OCI-M1 (cell line): Measurements from ENCODE around the gene DOCK7.

Experiments used
- DNase-seq: peaks from one replicate; lab custom pipeline; 2025; lab: John Stamatoyannopoulos, UW

DOCK7 gene

GRCh38 chr1:62439652-62440371 lies 248.4 kb downstream of the DOCK7 start:
- peak; percentile 19 for DNase-seq

DNA sequence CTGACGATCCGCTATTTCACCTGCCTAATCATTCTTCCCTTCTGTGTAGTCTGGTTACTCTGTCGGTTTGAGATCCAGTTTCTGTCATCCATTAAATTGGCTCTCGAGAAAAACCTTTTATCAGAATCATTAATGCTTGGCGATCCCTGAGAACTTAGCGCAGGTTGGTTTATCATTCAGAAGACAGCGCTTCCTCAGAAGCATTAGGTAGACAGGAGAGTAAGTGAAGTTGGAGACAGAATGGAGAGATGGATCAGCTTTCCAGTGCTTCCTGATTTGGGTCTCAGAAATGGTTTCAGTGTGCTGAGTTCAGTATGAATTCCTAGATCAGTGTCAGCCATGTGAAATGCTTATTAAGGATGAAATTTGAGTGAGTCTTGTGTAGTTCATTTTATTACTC lies 250.0 kb downstream of the DOCK7 start:
- DNase-seq: peak; percentile 46

DNA sequence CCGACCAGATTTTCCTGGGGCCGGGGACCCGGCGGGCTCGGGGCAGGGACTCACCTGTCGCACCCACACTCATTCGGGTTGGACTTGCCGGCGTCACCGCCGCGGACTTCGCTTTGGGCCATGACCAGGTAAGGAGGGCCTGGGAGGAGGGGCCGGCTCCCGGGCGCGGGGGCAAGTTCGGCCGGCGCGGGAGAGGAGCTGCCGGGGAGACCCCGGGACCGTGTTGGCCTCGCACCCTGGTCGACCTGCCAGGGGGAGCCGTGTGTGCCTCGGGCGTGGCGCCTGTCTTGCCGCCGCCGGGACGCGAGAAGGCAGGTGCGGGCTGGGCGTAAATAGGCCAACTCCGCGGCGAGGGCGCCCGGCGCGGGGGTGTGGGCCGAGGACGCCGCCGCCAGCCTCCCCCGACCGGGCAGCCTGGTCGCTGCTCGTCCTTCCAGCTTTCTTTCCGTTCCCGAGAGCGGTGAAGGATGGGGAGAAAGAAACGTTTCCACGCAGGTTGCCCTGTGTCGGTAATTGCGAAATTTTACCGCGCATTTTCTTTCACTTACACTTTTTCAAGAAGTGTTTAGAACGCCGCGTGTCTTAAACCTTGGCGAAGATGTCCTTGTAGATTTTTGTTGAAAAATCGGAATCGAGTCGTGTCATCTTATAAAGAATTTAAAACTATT lies 250.8 kb downstream of the DOCK7 start:
- peak; percentile 52 for DNase-seq

DNA sequence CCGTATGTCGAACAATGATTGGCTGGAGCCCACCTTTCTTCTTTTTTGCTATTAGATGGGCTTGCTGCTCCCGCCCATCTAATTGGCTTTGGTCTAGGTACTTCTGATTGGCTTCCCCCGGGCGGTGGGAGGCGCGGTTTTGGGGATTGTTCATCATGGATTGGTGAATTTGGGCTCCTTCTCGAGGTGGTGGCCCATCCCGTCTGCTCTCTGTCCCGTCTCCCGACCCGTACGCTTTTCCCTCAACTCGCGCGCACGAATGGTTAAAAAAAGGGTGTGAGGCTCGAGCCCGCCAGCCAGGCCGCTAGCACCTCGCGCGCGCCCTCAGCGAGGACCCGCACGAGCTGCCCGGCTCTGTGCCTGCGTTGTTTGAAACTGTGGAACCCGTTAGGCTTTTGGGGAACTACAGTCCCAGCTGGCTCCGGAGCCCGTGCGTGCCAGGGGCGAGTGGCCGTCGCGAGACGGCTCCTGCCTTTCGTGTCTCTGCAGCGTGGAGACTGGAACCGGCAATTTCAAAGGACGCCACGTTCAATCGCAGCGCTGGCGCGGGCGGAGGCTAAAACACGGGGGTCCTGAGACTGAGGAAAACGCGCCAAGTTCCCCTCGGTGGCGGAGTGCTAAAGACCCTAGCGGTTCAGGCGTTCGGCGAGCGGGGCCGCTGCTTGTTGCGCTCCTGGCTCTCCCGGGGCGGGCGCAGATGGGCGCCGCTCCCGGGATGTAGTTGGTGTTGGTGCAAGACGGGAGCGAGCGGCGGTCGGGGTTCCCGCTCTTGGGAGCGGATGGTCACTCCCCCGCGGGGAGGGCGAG lies 251.5 kb downstream of the DOCK7 start, which contains the start of gene USP1:
TSS of gene USP1 (plus strand) at position 584 of the 807 bp plus-strand sequence. CDS start 2,819 bp downstream, outside the sequence.
- peak; percentile 99 for DNase-seq

DNA sequence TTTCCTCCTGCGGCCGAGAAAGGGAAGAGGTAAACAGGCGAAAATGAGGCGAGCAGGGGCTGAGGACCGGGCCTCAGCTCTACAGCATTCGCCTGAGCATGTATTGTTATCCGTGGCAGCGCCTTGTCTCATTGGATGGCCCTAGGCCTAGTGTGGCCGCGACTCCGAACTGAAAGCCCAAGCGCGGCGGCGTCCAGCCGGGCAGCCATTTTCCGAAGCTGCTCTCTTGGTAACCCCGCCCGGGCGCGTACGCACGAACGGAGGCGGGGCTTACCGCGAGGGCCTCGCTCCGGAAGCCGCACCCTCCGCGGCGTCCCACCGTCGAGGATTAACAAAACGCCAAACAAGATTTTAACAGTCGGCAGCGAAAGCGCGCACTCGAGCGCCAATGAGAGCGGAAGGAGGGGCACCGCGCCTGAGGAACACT lies 252.1 kb downstream of the DOCK7 start:
- DNase-seq: no peak

- peak; percentile 62 for DNase-seq
Measured at GRCh38 chr1:62435231-62436038, 252.8 kb downstream of the DOCK7 start.

GRCh38 chr1:62434618-62435001 lies 253.6 kb downstream of the DOCK7 start:
- DNase-seq: no peak

GRCh38 chr1:62433861-62434617 lies 254.1 kb downstream of the DOCK7 start:
- peak; percentile 26 for DNase-seq

- no peak for DNase-seq
Measured at GRCh38 chr1:62429581-62429980, 258.6 kb downstream of the DOCK7 start.

- no peak for DNase-seq
Measured at GRCh38 chr1:62428351-62428750, 259.8 kb downstream of the DOCK7 start.

- no peak for DNase-seq
Measured at GRCh38 chr1:62426794-62427193, 261.4 kb downstream of the DOCK7 start.

DNA sequence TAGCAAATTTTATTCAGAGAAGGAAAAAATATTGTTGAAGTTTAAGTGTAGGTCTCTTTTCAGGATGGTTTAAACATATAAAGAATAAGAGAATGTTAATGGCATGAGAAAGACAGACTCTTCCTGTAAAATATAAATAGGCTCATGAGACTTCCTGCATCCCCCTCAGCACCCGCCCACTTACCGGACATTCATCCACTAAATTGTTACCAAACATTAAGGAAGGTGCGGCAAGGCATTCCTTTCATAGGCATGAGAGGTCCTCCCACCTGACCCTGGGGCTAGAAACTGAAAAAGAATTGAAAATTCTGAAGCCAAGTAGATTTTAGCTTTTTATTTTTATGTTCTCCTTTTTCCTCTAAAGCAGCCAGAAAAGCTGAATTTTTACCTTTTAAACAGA lies 261.9 kb downstream of the DOCK7 start:
- no peak for DNase-seq

DNA sequence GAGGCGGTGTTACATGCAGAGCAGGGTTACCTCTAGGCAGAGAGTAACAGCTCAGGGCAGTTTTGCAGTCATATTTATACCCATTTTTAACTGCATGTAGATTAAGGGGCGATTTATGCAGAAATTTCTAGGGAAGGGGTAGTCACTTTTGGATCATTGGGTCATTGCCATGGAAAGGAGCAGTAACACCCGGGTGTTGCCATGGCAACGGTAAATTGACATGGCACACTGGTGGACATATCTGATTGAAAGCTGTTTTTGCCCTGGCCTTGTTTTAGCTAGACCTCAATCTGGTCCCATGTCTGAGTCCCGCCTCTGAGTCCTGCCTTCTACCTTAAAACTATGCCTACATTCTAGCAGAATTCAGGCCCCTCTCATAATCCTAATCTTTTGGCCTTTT lies 263.1 kb downstream of the DOCK7 start:
- DNase-seq: peak; percentile 16

- DNase-seq: peak; percentile 33
Measured at GRCh38 chr1:62424411-62424810, 263.8 kb downstream of the DOCK7 start.

DNA sequence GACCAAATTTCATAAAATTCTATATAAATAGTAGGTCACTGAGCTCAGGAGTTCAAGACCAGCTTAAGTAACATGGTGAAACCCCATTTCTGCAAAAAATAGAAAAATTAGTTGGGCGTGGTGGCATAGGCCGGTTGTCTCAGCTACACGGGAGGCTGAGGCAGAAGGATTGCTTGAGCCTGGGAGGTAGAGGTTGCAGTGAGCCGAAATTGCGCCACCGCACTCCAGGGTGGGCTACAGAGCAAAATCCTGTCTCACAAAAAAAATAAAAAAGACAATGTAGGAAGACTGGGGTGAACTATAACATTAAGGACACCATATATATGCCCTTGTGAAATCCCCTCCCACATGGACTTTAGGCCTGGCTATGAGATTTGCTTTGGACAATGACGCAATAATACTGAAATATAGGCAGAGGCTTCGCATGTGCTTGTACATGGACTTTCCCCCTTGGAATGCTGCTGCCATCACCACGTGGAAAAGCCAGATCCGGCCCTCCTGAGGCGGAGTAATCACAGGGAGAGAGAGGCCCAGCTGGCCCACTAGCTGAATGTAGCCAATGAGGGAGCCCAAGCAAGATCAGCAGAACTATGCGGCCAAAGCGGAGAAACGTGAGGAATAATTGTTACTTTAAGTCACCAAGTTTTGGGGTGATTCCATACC lies 264.5 kb downstream of the DOCK7 start:
- no peak for DNase-seq

- no peak for DNase-seq
Measured at GRCh38 chr1:62420214-62420613, 268.0 kb downstream of the DOCK7 start.

DNA sequence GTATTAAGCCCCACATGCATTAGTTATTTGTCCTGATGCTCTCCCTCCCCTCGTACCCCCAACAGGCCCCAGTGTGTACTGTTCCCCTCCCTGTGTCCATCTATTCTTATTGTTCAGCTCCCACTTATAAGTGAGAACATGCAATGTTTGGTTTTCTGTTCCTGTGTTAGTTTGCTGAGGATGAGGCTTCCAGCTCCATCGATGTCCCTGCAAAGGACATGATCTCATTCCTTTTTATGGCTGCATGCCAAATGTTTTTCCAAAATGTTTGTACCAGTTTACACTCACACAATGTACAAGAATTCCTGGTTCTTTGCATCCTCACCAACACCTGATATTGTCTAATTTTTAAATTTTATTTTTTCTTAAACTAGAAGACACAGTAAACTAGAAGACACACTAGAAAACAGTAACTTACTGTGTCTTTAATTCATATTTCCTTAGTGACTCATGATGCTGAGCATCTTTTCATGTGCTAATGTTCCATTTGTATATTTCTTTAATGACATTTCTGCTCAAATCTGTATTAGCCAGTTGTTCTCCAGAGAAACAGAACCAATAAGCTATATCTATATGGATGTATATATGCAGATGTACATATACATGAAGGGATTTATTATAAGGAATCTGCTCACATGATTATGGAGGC lies 270.7 kb downstream of the DOCK7 start:
- DNase-seq: no peak

GRCh38 chr1:62415687-62416086 lies 272.5 kb downstream of the DOCK7 start:
- no peak for DNase-seq

DNA sequence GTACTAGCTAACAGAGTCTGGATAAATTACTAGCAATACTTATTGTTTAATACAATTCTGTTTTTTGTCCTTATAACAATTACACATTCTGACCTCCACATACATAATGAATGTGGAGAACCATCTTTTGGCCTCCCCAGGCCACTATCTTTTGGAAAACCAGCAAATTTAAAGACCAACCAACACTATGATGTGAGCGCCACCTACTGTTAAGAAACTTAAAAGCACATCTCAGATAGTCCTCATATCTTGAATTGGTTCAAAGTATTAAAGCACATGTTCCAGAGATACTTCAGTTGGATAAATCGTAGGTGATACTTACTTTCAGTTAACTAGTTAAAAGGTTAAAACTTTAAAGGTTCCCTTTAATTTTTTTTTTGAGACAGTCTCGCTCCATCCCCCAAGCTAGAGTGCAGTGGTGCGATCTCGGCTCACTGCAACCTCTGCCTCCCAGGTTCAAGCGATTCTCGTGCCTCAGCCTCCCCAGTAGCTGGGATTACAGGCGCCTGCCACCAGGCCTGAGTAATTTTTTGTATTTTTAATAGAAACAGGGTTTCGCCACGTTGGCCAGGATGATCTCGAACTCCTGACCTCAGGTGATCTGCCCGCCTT lies 280.7 kb downstream of the DOCK7 start:
- DNase-seq: peak; percentile 75

GRCh38 chr1:62406576-62406975 lies 281.6 kb downstream of the DOCK7 start:
- DNase-seq: no peak
